GM15510 (cell line): ENCODE results near the gene ANO9.

ENCODE experiments used
- POLR2A ChIP-seq: IDR thresholded peaks from 3 replicates; pipeline ENCODE4 v1.6.1; 2011; ENCODE audit warnings: borderline replicate concordance; ENCODE audit not compliant: insufficient read length; ENCODE audit errors: extremely low read depth

Gene ANO9

DNA sequence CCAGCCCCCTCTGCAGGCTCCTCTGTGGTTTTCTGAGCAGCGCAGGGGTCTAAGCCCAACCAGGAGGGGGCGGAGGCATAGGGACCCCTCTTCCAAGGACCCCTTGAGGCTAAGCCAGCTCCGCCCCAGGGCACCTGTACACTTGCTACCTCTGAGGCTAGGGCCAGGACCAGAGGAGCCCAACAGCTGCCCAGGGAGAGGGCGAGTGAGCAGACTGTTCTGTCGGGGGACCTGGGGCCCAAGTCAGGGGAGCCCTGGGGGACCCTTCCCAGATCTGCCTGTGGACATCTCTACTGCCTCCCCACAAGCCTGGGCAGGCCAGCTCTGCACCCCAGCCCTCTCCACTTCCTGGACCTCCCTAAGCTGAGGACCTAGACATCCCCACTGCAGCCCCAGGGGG, 70.8 kb downstream of the ANO9 start:
- no peak for TF ChIP-seq POLR2A

DNA sequence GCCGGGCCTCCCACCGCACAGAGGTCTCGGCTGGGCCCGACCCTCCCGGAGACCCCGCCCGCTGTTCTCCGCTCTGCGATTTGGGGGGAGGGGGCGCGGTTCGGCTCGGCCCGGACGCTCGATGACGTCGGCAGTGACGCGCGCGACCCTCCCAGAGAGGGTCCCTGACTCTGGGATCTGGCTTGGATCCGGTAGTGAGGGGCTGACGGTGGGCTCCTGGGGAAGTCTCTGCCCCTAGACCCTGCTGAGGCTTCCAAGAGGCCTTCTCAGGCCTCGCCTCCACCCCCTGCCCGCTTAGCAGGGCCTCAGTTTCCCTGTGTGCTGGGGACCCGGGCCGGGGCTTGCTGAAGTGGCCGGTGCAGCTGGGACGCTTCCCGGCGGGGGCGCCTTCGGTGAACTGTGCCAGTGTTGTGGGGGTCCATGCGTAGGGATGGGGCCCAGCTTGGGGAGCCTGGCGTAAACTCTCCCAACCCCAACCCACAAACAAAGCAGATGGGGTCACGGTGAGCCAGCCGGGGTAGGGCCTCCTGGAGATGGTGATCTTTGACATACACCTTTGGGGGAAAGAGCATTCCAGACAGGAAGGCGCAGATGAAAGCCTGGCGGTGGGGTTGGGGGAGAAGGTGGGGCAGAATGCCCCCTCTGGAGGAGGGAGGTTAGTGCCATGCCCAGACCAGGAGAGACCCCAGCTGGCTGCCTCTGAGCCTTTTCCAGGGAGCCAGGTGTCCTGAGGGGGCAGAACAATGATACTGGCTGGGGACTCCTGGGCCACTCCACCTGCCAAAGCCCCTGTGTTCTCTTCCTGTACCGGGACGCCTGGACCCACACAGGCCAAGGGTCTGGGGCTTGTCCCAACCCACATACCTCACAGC, 71.5 kb downstream of the ANO9 start:
- TF ChIP-seq POLR2A, result no peak

DNA sequence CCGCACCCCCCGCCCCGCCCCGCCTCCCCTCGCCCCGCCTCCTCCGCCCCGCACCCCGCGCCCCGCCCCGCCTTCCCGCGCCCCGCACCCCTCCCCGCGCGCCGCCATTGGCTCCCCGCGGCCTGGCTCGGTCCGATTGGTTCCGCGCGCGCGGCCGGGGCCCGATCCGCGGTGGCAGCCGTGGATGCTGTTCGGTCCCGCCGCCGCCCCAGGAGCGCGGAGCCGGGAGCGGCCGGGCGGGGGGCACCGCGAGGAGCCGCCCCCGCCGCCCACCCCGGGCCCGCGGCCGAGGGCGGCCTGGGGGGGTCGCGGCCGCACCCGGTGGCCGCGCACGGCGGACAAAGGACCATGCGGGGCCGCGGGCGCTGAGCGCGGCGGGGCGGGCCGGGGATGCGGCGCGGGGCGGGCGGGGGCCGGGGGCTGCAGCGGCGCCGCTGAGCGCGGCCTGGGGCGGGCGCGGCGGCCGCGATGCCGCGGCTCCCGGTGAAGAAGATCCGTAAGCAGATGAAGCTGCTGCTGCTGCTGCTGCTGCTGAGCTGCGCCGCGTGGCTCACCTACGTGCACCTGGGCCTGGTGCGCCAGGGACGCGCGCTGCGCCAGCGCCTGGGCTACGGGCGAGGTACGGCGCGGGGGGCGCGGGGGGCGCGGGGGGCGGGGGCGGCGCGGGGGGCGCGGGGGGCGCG, 72.3 kb downstream of the ANO9 start, which contains the start of gene B4GALNT4:
Gene B4GALNT4, plus strand, starts transcription at position 164 of the 683 bp plus-strand sequence. Its CDS starts 305 bp downstream, at position 469.
- TF ChIP-seq POLR2A, result no peak

DNA sequence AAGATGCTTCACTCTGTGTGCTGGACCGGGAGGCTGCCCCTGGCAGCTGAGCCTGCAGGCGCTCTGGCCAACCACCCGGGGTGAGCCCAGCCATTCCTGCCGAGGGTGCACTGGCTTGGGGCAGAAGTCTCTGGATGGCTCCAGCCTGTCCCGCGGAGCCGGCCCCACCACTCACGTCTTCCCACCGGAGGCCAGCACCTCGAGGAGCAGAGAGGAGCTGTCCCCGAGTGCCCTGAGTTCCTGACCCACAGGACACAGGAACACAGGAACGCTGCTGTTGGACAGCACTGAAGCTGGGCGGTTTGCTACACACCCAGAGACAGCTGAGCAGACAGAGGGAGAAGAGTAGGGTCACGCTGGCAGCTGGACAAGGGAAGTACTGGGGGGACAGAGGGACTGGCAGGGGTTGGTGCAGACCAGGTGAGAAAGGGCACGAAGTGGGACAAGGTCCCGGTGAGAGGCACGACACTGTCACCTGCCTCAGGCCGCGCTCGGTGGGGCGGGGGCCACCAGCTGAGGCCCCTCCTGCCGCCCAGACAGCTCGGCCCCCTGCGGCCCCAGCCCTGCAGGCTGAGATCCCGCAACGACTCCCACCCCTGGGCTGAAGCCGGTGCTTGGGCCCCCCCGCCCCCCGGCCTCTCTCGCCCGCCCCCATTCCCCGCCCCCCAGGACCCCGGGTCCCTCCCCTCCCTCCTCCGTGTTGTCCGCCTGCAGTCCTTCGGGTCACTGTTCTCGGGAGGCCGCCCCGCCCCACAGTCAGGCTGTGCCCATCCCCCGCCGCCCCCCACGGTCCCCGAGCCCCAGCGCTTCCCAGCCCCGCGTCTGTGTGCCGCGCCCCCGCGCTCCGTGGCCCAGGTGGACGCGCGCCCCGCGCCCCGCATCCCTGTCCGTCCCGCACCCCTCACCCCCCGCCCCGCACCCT, 73.1 kb downstream of the ANO9 start:
- TF ChIP-seq POLR2A, result no peak

DNA sequence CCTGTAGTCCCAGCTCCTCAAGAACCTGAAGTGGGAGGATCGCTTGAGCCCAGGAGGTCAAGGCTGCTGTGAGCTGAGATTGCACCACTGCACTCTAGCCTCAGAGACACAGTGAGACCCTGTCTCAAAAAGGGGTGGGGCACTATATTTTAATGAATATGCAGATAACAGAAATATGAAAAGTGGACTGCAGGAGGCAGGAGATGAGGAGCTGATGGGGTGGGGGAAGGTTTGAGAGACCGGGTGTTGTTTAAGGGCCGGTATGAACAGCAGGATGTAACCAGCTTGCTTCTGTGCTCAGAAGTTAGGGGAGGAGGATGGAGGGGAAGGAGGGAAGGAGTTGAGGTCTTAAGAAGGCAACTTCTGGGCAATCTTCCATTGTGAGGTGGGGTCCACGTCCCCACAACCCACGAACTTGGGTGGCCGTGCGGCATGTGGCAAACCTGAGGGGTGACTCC, 73.8 kb downstream of the ANO9 start:
- no peak for TF ChIP-seq POLR2A
